GM19372 (cell line): ENCODE measurements around the gene FNTB.
"Not testable (repeated sequence)": the region's sequence is repeated elsewhere in the genome, so short reads cannot be mapped to it uniquely, and the experiment has no call there.

Source experiments
- ATAC-seq: cut with Tn5 transposase; IDR thresholded peaks from one replicate; pipeline ENCODE4 v1.9.1; 2021; ENCODE audit warnings: mild to moderate bottlenecking, low read depth, moderate library complexity; ENCODE audit not compliant: unreplicated experiment

FNTB gene

GRCh38 chr14:65010211-65010931 lies 23.7 kb downstream of the FNTB start:
- ATAC-seq: no peak

- no peak for ATAC-seq
Measured at GRCh38 chr14:65011538-65011937, 24.8 kb downstream of the FNTB start.

GRCh38 chr14:65012353-65012752 lies 25.7 kb downstream of the FNTB start:
- no peak for ATAC-seq

DNA sequence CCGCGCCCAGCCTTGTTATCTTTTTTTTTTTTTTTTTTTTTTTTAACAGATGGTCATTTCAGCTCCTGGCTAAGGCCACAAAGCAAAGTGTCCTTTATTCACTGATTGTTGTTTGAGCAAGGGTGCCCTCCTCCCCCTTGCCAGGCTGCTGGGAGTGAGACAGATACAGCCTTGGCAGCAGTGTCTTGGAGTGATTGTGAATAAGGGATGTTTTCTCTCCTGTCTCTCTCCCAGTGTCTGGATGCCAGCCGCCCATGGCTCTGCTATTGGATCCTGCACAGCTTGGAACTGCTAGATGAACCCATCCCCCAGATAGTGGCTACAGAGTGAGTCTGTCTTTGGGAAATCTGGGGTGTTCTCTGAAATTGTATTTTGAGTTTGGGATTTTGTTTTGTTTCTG lies 28.7 kb downstream of the FNTB start:
- ATAC-seq: no peak

- no peak for ATAC-seq
Measured at GRCh38 chr14:65016471-65016870, 29.8 kb downstream of the FNTB start.

DNA sequence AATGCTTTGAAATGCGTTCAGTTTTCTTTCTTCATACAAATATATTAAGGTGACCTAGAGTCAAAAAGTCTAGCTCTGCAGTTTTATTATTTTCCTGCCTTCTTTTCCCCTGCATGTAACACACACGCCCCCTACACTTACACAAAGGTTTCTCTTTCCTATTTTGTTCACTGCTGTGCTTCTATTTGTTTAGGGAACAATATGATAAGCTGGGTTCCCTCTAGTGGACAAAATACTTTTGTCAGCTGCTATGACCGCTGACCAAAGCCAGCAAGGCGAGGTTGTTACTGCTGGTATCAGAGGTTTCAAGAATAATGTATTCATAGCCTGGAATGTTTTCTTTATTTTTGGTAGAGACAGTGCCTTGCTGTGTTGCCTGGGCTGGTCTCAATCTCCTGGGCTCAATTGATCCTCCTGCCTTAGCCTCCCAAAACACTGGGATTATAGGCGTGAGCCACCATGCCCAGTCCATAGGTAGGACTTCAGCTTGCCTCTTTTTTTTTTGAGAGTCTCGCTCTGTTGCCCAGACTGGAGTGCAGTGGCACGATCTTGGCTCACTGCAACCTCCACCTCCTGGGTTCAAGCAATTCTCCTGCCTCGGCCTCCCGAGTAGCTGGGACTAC lies 33.4 kb downstream of the FNTB start:
- ATAC-seq: no peak

DNA sequence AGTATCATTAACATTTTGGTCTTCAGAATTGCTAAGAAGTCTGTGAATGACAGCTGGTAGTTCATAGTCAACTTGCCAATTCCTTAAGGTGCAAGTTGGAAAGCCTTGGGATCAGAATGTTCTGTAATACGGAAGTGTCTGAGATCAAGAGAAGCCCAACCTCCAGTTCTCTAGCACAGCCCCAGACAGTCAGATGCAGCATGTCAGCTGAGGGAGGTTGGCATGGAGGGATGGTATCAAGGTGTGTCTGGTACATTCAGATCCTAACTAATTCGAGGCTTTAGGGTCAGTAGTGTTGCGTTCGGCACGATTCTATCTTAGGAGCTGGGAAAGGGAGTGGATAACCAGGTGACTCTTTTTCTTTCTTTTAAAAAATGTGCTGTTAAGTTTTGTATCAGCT lies 38.3 kb downstream of the FNTB start:
- no peak for ATAC-seq

DNA sequence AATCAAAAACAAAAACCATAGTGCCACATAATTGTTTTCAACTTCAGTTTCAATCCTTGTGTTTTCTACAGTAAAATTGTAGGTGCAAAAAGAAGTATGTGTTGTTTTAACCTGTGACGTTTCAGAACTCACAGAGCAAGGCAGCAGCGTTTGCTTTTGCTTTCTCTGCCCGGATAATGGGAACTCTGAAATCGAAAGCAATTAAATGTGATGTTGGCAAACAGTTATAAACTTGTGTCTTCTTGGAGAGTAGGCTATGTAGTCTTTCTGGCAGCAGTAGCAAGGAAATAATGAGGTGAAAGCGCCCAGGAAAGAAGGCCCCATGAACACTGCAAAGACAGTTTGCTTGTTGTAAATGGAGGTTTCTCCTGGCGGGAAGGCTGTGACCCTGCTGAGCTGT lies 39.1 kb downstream of the FNTB start:
- ATAC-seq: no peak

- no peak for ATAC-seq
Measured at GRCh38 chr14:65026526-65026925, 39.8 kb downstream of the FNTB start.

GRCh38 chr14:65027127-65027799 lies 40.6 kb downstream of the FNTB start:
- no peak for ATAC-seq

GRCh38 chr14:65028937-65029336 lies 42.2 kb downstream of the FNTB start:
- ATAC-seq: no peak

DNA sequence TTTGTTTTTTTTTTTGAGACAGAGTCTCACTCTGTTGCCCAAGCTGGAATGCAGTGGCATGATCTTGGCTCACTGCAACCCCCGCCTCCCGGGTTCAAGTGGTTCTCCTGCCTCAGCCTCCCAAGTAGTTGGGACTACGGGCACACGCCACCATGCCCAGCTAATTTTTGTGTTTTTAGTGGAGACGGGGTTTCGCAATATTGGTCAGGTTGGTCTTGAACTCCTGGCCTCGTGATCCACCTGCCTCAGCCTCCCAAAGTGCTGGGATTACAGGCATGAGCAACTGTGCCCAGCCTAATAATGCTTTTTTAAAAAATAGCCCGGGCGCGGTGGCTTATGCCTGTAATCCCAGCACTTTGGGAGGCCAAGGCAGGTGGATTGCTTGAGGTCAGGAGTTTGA lies 44.6 kb downstream of the FNTB start:
- not testable (repeated sequence) for ATAC-seq

DNA sequence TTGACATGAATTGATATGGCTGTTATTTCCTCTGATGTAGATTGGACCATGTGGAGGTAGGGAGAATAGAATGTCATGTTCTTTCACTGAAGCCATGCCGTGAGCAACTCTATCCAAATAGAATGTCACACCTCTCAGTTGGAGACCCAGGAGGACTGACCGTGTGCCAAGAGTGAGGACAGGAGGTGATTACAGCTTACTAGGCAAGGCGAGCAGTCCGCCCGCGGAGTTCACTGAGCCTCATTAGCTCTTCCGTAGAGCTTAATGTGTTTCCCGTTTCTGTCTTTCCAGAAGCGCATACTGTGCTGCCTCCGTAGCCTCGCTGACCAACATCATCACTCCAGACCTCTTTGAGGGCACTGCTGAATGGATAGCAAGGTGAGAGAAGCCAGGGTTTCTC lies 45.6 kb downstream of the FNTB start:
- ATAC-seq: no peak

DNA sequence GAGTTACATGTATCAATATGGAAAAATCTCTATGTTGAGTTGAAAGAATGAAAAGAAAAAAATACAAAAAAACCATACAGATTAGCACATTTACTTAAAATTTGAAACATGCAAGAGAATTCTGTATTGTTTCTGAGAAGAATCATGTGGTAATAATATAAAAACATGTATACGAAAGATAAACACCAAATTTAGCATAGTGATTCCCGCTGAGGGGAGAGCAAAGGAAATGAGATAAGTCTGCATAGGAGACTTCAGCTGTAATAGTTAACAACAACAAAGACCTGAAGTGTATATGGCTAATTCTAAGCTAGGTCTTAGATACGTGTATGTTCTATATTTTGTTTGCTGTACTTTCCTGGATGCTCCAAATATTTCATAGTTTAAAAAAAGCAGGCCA lies 46.5 kb downstream of the FNTB start:
- no peak for ATAC-seq

DNA sequence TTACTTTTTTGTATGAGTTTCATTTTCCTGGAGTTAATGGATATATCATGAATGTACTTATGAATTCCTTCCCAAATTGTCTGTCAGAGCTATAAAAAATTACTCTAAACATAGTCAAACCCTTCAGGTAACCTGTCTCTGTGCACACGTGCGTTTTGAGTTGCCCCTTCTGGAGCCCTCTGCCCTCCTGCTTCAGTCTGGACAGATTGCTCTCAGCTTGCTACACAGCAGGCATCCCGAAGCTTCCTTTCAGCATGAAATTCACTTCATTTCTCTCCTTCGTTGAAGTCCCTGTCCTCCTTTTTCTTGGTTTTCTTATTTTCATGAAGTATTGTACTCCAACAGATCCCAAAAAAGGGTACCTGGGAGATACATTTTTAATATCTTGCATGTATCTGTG lies 47.3 kb downstream of the FNTB start:
- ATAC-seq: no peak

DNA sequence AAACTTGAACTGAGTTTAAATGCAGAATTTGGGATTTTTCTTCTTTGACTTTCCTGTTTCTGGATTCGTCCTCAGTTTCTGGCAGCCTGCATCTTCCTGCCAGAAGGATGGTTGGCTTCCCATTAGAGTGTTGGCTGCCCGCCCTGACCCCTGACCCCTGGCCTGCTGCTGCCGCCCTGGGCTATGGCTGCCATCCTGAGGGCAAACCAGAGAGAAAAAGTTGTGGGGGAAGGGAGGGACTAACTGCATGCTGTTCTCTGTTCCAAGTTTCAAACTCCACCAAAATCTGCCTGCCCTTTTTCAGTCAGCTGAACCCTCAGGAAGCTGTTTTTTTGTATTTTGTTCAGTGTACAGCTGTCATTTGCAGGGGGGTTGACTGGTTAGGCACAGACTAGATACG lies 48.4 kb downstream of the FNTB start:
- no peak for ATAC-seq

- ATAC-seq: no peak
Measured at GRCh38 chr14:65038966-65039365, 52.3 kb downstream of the FNTB start.

GRCh38 chr14:65040666-65041433 lies 54.2 kb downstream of the FNTB start:
- no peak for ATAC-seq

DNA sequence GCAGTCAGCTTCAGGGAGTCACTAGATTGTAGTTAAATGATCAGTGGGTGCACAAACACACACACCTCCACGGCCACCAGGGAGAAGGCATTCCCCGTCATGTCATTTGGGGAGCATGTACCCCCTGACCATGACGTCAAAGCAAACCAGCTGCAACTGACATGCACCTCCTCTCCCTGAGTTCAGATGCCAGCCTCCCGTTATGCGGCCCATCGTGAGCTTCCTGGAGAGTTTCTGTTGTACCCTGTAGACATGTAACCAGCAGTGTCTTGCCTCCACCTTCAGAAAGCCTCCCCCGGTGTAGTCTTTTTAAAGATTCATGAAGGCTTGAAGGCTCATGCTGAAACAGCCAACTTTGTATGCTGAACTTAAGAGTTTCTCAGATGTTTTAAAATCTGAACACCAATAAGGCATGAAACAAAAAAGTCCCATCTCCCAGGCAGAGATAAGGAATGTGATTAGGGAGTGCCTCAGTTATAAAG lies 54.8 kb downstream of the FNTB start:
- no peak for ATAC-seq

GRCh38 chr14:65042296-65042695 lies 55.6 kb downstream of the FNTB start:
- no peak for ATAC-seq
